H1 (cell line): Measurements from ENCODE around the gene LDLRAD4.
A peak's percentile ranks its signal among the peaks of the same experiment; 100 is the strongest.

Source experiments
- GABPA ChIP-seq: IDR thresholded peaks from 2 replicates; pipeline ENCODE4 v1.6.1; 2011; ENCODE audit warnings: mild to moderate bottlenecking, low read length, moderate library complexity, borderline replicate concordance; ENCODE audit not compliant: insufficient read depth
- HDAC6 ChIP-seq: IDR thresholded peaks from one replicate; pipeline ENCODE4 v1.7.1; 2012; ENCODE audit warnings: low read depth, mild to moderate bottlenecking, inconsistent platforms, low read length, moderate library complexity
- NRF1 ChIP-seq: IDR thresholded peaks from 2 replicates; pipeline ENCODE4 v1.6.1; 2011; ENCODE audit warnings: mild to moderate bottlenecking, low read depth, low read length, improper control_type of control experiment
- POLR2A ChIP-seq, 2 experiments: IDR thresholded peaks; 1 replicate in 1 of 2; 2 replicates in 1 of 2; pipeline ENCODE4 v1.6.1; 2011; ENCODE audit warnings: low read depth in 2 of 2, low read length in 2 of 2, mild to moderate bottlenecking in 2 of 2; ENCODE audit errors: control extremely low read depth in 1 of 2
- POLR2AphosphoS5 ChIP-seq: IDR thresholded peaks from 2 replicates; pipeline ENCODE4 v1.6.1; 2011; ENCODE audit warnings: low read depth, low read length
- RFX5 ChIP-seq: IDR thresholded peaks from 2 replicates; pipeline ENCODE4 v1.6.1; 2011; ENCODE audit warnings: low read depth, low read length, improper control_type of control experiment, borderline replicate concordance
- SIN3A ChIP-seq, 2 experiments: IDR thresholded peaks in 1 of 2; conservative IDR thresholded peaks in 1 of 2; 2 replicates each; pipeline ENCODE4 v1.6.1; 2011 to 2012; ENCODE audit warnings: low read length in 2 of 2, improper control_type of control experiment in 1 of 2, low read depth in 1 of 2, mild to moderate bottlenecking in 1 of 2
- YY1 ChIP-seq: IDR thresholded peaks from 2 replicates; pipeline ENCODE4 v1.6.1; 2011; ENCODE audit warnings: low read depth, mild to moderate bottlenecking, low read length
- TF ChIP-seq, protein P1 (sequence below), 3 experiments: IDR thresholded peaks; 1 replicate in 2 of 3; 2 replicates in 1 of 3; pipeline versions ENCODE4 v1.5.1 to v1.6.1; 2011; ENCODE audit warnings: low read length in 3 of 3, mild to moderate bottlenecking in 3 of 3, inconsistent platforms in 2 of 3, low read depth in 1 of 3, moderate library complexity in 1 of 3; ENCODE audit not compliant: insufficient read depth in 1 of 3; ENCODE audit errors: control extremely low read depth in 1 of 3

DNA sequence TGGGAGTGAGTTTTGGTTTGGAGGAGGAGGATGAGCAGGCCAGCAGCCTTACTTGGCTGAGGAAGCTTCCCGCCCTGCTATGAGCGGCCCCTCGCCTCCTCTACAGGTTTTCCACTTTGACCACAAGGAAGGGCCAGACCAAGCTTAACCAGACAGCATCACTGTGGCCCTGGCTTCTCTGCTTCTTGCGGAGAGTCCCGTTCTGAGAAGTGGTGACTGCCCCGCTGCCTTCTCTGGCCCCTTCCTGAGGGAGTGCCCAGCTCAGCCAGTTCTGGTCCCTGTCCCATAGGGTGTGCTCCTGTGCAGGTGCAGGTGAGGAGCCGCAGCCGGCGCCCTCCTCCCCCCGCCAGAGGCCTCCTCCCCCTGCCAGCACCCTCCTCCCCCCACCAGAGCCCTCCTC lies 406.8 kb downstream of the LDLRAD4 start:
- TF ChIP-seq POLR2AphosphoS5 (no peak), SIN3A (conservative IDR thresholded peaks at IDR 0.05 in 1 of 2, IDR thresholded peaks at IDR 0.05 in 1 of 2; ENCODE audit: low read depth in 1 of 2, low read length in 2 of 2) (no peak), NRF1 (no peak), RFX5 (no peak), GABPA (no peak), POLR2A (IDR thresholded peaks at IDR 0.05; ENCODE audit: control extremely low read depth in 1 of 2, low read depth in 2 of 2, low read length in 2 of 2) (no peak), HDAC6 (no peak), YY1 (no peak)
- TF ChIP-seq, protein P1, sequence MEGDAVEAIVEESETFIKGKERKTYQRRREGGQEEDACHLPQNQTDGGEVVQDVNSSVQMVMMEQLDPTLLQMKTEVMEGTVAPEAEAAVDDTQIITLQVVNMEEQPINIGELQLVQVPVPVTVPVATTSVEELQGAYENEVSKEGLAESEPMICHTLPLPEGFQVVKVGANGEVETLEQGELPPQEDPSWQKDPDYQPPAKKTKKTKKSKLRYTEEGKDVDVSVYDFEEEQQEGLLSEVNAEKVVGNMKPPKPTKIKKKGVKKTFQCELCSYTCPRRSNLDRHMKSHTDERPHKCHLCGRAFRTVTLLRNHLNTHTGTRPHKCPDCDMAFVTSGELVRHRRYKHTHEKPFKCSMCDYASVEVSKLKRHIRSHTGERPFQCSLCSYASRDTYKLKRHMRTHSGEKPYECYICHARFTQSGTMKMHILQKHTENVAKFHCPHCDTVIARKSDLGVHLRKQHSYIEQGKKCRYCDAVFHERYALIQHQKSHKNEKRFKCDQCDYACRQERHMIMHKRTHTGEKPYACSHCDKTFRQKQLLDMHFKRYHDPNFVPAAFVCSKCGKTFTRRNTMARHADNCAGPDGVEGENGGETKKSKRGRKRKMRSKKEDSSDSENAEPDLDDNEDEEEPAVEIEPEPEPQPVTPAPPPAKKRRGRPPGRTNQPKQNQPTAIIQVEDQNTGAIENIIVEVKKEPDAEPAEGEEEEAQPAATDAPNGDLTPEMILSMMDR (IDR thresholded peaks at IDR 0.05; ENCODE audit: control extremely low read depth in 1 of 3, insufficient read depth in 1 of 3, low read depth in 1 of 3, low read length in 3 of 3), result peak in 1 of 3 experiments; percentile 9; a peak in 1 of 4 replicates
